ENCODE measurements around the gene LKAAEAR1.
A peak's percentile ranks its signal among the peaks of the same experiment; 100 is the strongest.

Gene LKAAEAR1

DNA sequence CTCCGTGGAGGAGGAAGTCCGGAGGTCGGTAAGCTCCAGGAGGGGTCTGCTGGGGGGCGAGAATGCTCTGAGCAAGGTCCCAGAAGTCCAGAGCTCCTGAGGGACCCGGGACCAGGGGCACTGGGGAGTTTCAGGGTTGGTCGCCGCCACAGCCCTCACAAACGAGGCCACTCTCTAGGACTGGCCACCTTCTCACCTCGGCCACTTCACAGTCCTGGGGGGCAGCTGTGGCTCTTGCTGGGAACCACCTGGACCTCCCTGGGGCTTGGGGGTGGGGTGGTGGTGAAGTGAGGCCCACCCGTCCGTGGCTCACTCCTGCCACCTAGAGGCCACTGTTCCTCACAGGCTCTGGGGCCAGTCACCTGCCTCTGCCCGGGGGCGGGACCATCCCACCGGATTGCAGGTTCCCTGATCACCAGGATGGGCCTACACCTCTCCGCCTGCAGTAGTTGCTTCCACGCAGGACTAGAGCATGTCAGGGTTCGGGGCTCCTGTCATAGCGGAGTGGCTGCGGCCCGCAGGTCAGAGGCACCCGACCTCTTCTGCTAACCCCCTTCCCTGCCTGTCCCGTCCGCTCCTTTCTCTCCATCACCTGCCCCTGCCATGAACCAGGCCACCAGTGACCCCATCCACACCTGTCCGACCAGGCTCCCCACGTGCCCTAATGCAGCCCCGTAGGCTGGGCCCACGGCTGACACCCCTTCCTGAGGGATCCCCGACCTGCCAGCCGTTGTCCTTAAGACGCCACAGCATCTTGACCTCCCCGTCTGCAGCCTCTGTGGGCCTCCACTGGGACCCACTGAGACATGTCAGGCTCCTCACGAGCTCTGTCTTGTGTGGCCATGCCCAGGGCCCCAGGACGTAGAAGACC is 26.3 kb downstream of the LKAAEAR1 start:
- no peak for TF ChIP-seq POLR2AphosphoS5 (IDR thresholded peaks at IDR 0.05; ENCODE audit: low read depth, low read length)
- TF ChIP-seq, protein P1, sequence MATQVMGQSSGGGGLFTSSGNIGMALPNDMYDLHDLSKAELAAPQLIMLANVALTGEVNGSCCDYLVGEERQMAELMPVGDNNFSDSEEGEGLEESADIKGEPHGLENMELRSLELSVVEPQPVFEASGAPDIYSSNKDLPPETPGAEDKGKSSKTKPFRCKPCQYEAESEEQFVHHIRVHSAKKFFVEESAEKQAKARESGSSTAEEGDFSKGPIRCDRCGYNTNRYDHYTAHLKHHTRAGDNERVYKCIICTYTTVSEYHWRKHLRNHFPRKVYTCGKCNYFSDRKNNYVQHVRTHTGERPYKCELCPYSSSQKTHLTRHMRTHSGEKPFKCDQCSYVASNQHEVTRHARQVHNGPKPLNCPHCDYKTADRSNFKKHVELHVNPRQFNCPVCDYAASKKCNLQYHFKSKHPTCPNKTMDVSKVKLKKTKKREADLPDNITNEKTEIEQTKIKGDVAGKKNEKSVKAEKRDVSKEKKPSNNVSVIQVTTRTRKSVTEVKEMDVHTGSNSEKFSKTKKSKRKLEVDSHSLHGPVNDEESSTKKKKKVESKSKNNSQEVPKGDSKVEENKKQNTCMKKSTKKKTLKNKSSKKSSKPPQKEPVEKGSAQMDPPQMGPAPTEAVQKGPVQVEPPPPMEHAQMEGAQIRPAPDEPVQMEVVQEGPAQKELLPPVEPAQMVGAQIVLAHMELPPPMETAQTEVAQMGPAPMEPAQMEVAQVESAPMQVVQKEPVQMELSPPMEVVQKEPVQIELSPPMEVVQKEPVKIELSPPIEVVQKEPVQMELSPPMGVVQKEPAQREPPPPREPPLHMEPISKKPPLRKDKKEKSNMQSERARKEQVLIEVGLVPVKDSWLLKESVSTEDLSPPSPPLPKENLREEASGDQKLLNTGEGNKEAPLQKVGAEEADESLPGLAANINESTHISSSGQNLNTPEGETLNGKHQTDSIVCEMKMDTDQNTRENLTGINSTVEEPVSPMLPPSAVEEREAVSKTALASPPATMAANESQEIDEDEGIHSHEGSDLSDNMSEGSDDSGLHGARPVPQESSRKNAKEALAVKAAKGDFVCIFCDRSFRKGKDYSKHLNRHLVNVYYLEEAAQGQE (IDR thresholded peaks at IDR 0.05; ENCODE audit: insufficient read depth in 1 of 2, low read depth in 2 of 2, low read length in 2 of 2): no peak
- peak; percentile 85 for TF ChIP-seq FOXP2 (optimal IDR thresholded peaks at IDR 0.05; ENCODE audit: borderline replicate concordance, extremely low read depth, extremely low read length, insufficient read depth)
- no peak for TF ChIP-seq SIN3A (IDR thresholded peaks at IDR 0.05; ENCODE audit: borderline replicate concordance, insufficient read depth, low read length)
- no peak for TF ChIP-seq TAF1 (IDR thresholded peaks at IDR 0.05; ENCODE audit: borderline replicate concordance, insufficient read depth, low read length)

DNA sequence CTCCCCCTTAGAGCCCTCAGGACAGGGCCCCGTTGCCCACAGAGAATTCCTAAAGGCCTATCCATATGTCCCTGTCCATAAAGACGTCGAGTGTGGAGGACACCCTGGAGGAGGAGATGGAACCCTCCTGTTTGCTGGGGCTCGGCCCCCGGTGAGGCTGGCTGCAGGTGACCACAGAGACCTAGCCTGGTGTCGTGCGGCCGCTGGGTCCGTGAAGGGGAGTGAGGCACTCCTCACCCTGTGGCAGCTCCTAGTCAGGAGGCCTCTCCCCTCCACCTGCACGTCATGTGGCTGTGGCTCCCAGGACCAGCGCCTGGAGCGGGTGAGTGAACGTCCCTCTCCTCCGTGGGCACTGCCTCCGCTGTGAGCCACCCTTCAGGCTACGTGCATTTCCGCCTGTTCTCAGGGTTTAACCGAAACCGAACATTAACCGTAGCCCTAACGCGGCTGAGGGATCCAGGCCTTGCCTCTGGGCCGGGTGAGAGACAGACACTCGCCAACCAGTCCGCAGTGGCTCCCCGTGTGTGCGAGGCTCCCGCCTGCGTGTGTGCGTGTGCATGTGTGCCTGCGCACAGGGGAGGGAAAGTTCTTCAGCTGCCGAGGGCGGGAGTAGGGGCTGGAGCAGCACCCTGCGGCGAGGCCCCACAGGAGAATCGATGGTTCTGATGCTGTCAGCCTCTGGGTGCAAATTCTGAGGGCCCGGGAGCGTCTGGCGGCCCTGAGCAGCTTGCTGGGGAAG is 27.1 kb downstream of the LKAAEAR1 start:
- TF ChIP-seq SIN3A (IDR thresholded peaks at IDR 0.05; ENCODE audit: borderline replicate concordance, insufficient read depth, low read length) (no peak), TAF1 (IDR thresholded peaks at IDR 0.05; ENCODE audit: borderline replicate concordance, insufficient read depth, low read length) (no peak), FOXP2 (optimal IDR thresholded peaks at IDR 0.05; ENCODE audit: borderline replicate concordance, extremely low read depth, extremely low read length, insufficient read depth) (no peak), POLR2AphosphoS5 (IDR thresholded peaks at IDR 0.05; ENCODE audit: low read depth, low read length) (no peak)
- TF ChIP-seq, protein P1 (IDR thresholded peaks at IDR 0.05; ENCODE audit: insufficient read depth in 1 of 2, low read depth in 2 of 2, low read length in 2 of 2): no peak

DNA sequence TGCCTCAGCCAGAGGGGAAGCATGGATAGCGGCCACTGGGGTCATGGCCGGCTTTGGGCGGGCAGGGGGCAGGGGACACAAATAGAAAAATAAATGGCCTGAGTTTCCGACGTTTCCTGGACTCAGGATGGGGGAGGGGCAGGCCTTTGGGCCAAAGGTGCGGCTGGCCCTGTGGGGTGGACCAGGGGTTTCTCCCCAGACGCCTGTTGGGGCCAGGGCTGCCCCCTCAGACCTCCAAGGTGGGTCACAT is 27.6 kb downstream of the LKAAEAR1 start:
- TF ChIP-seq POLR2AphosphoS5 (IDR thresholded peaks at IDR 0.05; ENCODE audit: low read depth, low read length): no peak
- TF ChIP-seq SIN3A (IDR thresholded peaks at IDR 0.05; ENCODE audit: borderline replicate concordance, insufficient read depth, low read length): no peak

DNA sequence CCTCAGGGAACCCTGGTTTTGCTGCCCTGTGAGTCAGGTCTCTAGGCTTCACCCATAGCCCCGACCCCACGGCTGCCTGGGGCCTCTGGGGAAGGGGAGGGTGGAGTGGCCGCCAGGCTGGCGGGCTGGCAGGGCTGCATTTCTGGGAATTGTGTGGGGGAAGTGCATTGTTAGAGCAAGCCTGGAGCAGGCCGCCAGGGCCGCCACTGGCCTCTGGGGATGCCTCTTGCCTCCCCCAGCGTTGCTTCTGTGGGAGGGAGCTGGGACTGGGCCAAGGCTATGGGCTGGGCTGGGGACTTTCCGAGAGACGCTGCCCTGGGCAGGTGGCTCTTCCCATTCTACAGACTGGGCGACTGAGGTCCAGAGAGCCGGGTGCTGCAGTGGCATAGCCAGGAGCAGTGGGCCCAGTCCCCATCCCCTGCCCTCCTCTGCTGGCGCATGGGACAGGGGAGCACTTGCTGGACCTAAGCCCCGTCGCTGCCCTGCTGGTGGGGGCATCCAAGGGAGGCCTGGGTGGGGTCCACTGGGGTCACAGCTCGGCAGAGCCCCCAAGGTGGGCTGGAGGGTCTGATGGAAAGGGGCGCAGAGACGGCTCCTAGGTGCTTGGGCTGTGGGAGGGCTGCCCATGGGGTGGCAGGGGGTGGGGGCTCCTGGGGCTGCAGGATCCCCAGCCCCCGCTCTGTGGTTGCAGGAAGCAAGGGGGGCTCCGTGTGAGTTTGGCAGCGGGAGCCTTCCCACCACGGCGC is 28.1 kb downstream of the LKAAEAR1 start:
- TF ChIP-seq SIN3A (IDR thresholded peaks at IDR 0.05; ENCODE audit: borderline replicate concordance, insufficient read depth, low read length) (no peak), POLR2AphosphoS5 (IDR thresholded peaks at IDR 0.05; ENCODE audit: low read depth, low read length) (no peak), TAF1 (IDR thresholded peaks at IDR 0.05; ENCODE audit: borderline replicate concordance, insufficient read depth, low read length) (no peak)

DNA sequence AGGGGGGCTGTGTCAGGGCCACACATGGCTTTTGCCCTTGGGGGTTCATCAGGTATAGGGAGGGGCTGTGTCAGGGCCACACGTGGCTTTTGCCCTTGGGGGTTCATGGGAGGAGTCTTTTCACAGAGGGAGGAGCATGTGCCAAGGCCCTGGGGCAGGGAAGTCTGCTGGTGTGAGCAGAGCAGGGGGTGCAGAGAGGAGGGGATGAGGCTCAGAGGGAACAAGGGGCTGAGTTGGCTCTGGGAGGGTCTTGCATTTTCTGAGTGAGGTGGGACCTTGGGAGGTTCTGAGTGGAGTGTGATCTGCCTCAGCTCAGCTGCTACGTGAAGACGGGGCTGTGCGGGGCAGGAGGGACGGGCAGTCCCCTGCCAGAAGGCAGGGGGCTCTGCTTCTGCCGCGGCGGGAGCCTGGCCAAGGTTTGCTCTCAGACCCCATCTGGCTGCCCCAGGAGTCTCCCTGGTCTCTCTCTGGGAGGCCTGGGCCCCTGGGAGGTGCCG is 28.8 kb downstream of the LKAAEAR1 start:
- TF ChIP-seq FOXP2 (optimal IDR thresholded peaks at IDR 0.05; ENCODE audit: borderline replicate concordance, extremely low read depth, extremely low read length, insufficient read depth) (no peak), TAF1 (IDR thresholded peaks at IDR 0.05; ENCODE audit: borderline replicate concordance, insufficient read depth, low read length) (no peak), POLR2AphosphoS5 (IDR thresholded peaks at IDR 0.05; ENCODE audit: low read depth, low read length) (no peak), SIN3A (IDR thresholded peaks at IDR 0.05; ENCODE audit: borderline replicate concordance, insufficient read depth, low read length) (no peak)
- TF ChIP-seq, protein P1 (IDR thresholded peaks at IDR 0.05; ENCODE audit: insufficient read depth in 1 of 2, low read depth in 2 of 2, low read length in 2 of 2): no peak

Data from PFSK-1 (cell line).